Amniotic stem cell (primary cell): ENCODE measurements around the gene RNF141.
A peak's percentile ranks its signal among the peaks of the same experiment; 100 is the strongest.

Source experiments
- DNase-seq: peaks from one replicate; lab custom pipeline; 2025; lab: John Stamatoyannopoulos, UW

Gene RNF141

GRCh38 chr11:10561043-10561818 is 20.2 kb upstream of the RNF141 start:
- no peak for DNase-seq

GRCh38 chr11:10558288-10558687 is 17.3 kb upstream of the RNF141 start:
- DNase-seq: no peak

- DNase-seq: no peak
Measured at GRCh38 chr11:10556590-10556989, 15.6 kb upstream of the RNF141 start.

DNA sequence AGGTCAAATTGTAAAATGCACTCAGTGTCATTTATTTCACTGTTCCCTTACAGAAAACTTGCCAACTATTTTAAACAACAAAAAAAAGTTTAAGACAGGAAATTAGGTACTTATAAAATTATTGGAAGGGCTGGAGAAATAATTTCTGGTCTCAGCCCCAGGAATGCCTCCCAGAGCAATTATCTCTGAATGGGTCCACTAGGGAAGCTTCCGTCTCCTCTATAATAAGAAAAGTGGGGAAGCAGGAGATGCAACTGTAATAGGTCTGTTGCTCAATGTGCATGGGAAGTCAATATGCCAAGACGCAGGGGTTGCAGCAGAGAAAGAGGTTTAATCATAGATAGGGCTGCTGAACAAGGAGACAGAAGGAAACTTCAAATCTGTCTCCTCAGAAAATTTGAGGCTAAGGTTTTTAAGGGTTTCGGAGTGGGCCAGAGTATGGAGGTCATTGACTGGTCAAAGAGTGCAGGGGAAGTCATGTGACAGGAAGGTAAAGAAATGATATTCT is 10.9 kb upstream of the RNF141 start:
- no peak for DNase-seq

GRCh38 chr11:10551290-10551592 is 10.3 kb upstream of the RNF141 start:
- DNase-seq: no peak

DNA sequence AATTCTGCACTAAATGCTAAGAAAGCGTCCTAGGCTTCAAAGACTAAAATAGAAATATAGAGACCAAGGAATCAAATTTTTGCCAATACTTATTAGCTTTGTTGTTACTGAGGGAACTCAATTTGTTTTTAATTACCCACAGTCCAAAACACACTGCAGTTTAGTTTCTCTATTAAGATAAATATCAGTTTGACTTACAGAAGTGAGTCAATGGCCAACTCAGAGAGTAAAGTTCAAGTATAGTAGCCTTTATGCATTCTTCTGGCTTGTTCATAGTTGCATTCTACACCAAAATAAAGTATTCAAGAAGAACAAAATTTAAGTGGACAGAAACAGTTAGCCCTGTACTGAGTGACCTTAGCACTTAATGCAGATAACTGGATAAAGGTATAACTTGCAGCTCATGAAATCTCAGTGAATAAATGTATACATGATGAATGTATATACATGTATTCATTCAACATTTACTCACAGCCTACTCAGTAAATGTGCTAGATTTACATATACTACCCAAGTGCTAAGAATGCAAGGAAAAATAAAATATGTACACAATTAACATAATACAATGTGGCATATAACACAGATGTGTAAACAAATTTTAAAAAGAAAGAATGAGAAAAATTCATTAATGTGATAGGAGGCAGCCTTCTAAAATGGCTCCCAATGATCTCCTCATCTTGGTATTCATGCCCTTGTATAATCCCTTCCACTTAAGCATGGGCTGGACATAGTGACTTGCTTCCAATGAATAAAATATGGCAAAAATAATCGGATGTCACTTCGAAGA is 9.7 kb upstream of the RNF141 start:
- DNase-seq: peak; percentile 36

DNA sequence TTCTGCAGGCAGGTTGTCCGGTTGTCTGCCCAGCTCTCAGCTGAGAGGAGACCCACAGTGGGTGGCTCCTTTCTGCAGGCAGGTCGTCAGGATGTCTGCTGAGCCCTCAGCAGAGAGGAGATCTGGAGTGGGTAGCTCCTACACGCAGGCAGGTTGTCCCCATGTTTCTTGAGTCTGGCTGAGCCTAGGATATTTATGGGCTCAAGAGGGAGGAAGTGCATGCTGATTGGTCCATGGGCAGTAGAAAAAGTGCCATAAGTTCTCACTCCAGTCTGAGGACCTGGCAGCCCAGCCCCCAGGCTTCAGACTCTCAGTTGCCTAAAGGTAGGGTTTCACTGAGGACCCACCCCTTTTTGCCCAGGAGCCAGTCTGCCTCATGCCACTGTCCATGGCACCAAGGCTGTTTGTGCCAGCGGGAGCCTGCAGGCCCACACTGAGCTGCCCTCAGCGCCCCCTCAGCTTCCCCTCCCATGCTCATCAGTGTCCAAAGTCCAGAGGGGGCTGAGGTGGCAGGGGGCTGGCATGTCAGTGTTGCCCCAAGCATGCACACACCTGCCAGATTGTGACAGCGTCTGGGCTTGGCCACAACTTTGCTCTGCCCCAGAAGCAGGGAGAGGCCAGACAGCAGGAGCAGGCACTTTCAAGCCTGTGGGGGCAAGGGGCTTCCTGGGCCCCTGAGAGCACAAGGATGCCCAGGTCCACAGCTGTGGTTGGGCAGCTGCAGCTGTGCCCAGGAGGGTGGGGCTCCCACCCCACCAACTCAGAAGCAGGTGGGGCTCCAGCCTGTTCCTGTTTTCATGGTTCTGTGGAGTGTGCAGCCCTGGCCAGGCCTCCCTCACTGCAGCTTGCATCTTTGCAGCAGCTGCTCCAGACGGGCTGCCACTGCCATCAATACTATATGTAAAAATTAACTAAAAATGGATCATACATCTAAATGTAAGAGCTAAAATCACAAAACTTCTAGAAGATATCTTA is 3.8 kb upstream of the RNF141 start:
- DNase-seq: no peak

GRCh38 chr11:10543782-10544181 is 2.8 kb upstream of the RNF141 start:
- no peak for DNase-seq

GRCh38 chr11:10542776-10543175 is 1.8 kb upstream of the RNF141 start:
- DNase-seq: no peak

- DNase-seq: no peak
Measured at GRCh38 chr11:10541561-10541930, 559 bp upstream of the RNF141 start.

- no peak for DNase-seq
Measured at GRCh38 chr11:10540546-10540914, 457 bp downstream of the RNF141 start.

GRCh38 chr11:10539339-10539738 is 1.6 kb downstream of the RNF141 start:
- no peak for DNase-seq

DNA sequence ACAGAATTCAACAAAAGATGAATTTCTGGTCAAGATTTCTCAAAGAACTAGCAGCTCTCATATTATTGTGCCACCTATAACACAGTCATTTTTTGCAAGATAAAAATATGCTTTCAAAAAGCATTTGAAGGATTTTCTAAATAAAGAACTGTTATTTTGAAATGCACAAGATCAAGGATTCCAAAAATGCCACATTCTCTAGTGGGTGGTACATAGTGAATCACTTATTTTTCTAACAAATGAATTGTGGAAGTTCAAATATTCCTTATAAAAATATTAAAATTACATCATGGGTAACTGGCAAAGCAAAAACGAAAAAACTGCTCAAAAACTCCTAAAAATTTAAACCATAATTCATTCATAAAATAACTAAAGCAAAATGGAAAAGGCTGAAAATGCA is 2.1 kb downstream of the RNF141 start:
- DNase-seq: peak; percentile 7

DNA sequence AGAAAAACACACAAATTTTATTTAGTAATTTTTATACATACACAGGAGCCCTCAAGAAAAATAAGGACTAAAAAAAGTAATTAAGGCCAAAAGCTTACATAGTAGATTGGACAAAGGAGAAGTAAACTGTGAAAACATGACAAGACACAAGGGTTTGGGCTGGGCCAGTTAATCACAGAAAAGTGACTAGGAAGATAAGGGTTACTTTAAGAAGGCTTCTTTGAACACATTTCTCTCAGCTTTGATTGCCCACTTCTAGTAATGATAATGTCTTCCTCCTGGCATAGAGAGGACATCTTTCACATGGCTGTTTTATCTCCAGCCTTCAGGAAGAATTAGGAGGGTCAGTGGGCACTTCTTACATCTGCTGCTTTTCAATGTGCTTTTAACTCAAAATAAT is 3.4 kb downstream of the RNF141 start:
- DNase-seq: no peak

DNA sequence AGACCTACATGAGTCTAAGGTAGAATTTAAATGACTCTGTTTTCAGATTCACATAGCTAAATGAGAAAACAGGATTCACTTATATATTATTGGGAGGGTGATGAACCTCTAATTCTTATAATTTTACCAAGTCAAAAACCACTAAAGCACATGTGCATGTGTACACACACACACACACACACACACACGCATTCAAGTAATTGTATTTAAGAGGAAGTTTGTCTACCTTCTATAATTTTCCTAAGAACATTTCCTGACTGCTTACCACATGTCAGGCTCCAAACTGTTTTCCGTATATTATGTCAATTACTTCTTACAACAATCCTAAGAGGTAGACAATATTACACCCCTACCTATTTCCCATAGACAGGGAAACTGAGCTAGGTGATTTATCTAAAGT is 6.7 kb downstream of the RNF141 start:
- DNase-seq: no peak

DNA sequence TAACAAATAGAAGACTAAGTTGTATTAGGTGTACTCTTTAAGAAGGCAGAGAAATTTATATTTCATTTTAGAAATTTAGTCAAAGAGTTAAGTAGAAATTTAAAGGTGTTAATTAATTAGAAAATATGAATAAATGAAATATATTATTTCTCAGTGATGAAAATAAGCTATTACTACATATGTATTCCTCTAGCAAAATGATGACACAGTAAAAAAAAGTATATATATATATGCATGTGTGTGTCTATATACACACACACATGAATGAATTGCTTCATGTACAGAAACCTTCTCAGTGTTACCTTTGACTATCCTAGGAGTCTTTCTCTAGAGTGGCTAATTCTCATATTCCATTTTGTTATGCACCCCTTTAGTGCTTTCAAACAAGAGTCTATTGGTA is 7.7 kb downstream of the RNF141 start:
- no peak for DNase-seq

GRCh38 chr11:10532526-10532925 is 8.5 kb downstream of the RNF141 start:
- DNase-seq: no peak

DNA sequence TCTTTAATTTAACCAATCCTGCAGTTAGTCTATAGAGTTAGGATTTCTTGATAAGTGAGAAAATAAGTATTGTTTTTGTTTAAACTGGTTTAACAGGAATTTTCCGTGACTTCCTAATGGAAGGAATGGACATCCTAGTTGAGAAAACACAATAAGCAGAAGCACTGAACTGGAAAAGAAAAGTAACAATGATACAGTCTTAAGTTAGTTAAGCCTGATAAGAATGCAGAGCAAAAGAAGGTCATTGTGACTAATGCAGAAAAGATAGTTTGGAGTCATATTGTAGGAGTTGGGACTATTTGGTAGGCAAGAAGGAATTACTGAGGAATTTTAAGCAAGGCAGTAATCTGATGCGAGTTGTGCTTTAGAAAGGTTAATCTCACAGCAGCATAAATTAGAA is 11.7 kb downstream of the RNF141 start:
- peak; percentile 31 for DNase-seq

DNA sequence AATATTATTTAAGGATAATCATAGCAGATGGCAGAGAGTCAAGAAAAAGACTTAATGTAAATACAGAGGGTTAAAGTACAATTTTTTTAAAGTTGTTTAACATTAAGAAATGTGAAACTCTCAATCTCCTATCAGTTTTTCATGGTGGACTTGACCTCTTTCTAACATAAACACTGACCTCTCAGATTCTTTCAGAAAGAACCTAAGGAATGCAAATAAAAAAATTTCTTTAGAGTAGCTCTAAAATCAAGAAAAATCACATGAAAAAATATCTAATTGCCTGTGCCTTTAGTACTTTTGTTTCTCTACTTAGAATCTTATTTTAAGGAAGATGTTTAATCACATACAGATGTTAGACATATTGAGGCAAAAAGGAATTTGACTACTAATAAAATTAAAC is 12.9 kb downstream of the RNF141 start:
- DNase-seq: no peak

DNA sequence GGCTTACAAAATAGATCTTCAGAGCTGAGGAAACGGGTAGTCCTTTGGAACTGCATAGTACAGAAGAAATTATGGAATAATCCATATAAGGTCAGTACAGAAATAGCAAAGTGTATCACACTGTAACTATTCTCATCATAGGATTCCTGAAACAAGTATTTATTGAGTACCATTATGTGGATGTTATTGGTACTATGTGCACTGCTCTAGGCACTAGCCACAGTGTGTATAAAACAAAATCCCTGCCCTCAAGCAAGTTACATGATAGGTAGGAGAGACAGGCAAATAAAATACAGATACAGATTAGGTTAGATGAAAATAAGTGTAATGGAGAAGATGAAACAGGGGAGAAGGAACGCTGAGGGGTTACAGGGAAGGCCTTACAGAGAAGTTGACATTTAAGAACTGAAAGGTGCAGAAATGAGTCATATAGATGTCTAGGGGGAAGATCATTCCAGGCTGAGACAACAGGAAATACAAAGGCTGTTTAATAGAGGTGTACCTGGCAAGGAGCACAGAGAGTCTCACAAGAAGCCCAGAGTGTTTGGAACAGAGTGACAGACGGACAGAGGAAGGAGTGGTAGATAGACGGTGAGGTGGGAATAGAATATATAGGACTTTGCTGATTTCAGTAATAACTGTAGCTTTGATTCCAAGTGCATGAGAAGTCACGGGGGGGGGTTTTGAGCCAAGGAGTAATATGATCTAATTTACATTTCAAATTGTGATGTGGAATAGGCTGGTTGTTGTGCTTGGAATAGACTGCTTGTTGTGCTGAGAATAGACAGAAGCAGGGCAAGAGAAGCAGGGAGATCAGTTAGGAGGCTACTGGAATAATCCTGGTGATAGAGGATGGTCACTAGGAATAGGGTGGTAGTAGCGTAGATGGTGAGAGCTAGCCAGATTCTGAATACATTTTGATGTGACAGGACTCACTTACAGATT is 13.7 kb downstream of the RNF141 start:
- DNase-seq: peak; percentile 3

GRCh38 chr11:10524471-10524870 is 16.5 kb downstream of the RNF141 start:
- DNase-seq: no peak
